Body of pancreas (tissue), 4 donors: ENCODE measurements around the gene ANO10.

Experiments
- CTCF ChIP-seq, 7 experiments: fragments of 450-650 bp in 4 of 7; fragments of 200-600 bp in 3 of 7; sonication (generic) in 3 of 7; IDR thresholded peaks; one replicate each; pipeline ENCODE4 v1.5.1; 2016 to 2019; ENCODE audit warnings: antibody characterized with exemption in 7 of 7
- POLR2A ChIP-seq, 3 donors: fragments of 450-650 bp; IDR thresholded peaks; one replicate each; pipeline ENCODE4 v1.6.1; 2016; ENCODE audit warnings: antibody characterized with exemption in 3 of 3, mild to moderate bottlenecking in 2 of 3

GRCh38 chr3:43609406-43609805 lies 12.4 kb downstream of the ANO10 start:
- TF ChIP-seq CTCF (IDR thresholded peaks at IDR 0.05) = no peak
- no peak for TF ChIP-seq POLR2A (IDR thresholded peaks at IDR 0.05)
